ENCODE data around the gene TMED6.

DNA sequence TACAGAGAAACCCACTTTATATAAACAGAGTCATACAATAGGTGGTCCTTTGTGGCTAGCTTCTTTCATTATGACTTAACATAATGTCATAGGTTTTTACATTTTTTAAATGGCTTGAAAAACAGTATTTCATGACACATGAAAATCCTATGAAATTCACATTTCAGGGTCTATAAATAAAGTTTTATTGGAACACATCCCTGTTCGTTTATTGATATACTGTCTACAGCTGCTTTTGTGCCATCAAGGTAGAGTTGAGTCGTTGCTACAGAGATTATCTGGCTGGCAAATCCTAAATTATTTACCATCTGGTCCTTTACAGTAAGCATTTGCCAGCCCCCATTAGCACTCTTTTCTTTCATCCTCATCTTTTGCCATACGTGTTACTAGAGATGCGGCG, 38.1 kb downstream of the TMED6 start:
- TF ChIP-seq, protein P1, sequence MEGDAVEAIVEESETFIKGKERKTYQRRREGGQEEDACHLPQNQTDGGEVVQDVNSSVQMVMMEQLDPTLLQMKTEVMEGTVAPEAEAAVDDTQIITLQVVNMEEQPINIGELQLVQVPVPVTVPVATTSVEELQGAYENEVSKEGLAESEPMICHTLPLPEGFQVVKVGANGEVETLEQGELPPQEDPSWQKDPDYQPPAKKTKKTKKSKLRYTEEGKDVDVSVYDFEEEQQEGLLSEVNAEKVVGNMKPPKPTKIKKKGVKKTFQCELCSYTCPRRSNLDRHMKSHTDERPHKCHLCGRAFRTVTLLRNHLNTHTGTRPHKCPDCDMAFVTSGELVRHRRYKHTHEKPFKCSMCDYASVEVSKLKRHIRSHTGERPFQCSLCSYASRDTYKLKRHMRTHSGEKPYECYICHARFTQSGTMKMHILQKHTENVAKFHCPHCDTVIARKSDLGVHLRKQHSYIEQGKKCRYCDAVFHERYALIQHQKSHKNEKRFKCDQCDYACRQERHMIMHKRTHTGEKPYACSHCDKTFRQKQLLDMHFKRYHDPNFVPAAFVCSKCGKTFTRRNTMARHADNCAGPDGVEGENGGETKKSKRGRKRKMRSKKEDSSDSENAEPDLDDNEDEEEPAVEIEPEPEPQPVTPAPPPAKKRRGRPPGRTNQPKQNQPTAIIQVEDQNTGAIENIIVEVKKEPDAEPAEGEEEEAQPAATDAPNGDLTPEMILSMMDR (IDR thresholded peaks at IDR 0.05; ENCODE audit: low read depth, low read length) = no peak
- TF ChIP-seq EZH2phosphoT487 (IDR thresholded peaks at IDR 0.05; ENCODE audit: low read depth) = no peak

Measured in OCI-LY3 (cell line).